PC-9 (cell line): Measurements from ENCODE around the gene SPRED3. TPM values are rescaled to one million over a fixed set of nuclear protein-coding genes. Genes with fewer than 3 reads are reported as not detected.

Experiments used
- BruUV-seq: library from RNA; stranded (reverse); fragments of 400-500 nt; replicated peaks from 2 replicates; lab custom pipeline; 2021; lab: Mats Ljungman, UMichigan
- CTCF ChIA-PET: fragments of 300-600 bp; sonication (Branson Sonifier 250); formaldehyde crosslinking; loops from one replicate; lab custom pipeline; 2022; ENCODE audit warnings: antibody characterized with exemption; lab: Charles Lee
- POLR2A ChIA-PET: fragments of 300-600 bp; sonication (Branson Sonifier 250); formaldehyde crosslinking; loops from one replicate; lab custom pipeline; 2022; ENCODE audit warnings: antibody characterized with exemption; ENCODE audit not compliant: unreplicated experiment; lab: Charles Lee
- DNase-seq, 2 experiments: peaks; one replicate each; pipeline versions ENCODE4 v3.0.0 to v3.0.0-alpha.2; 2015 to 2022; ENCODE audit warnings: mixed read lengths in 1 of 2
- H2AFZ ChIP-seq: fragments of 200-600 bp; sonication (generic); 2 replicates; pipeline ENCODE4 v1.8.1; 2017; ENCODE audit warnings: antibody characterized with exemption
- H3F3A ChIP-seq: fragments of 200-600 bp; sonication (generic); 2 replicates; pipeline ENCODE4 v1.8.1; 2017; ENCODE audit warnings: antibody characterized with exemption, mild to moderate bottlenecking, low read depth; ENCODE audit not compliant: insufficient read depth
- H3K27ac ChIP-seq: fragments of 200-600 bp; sonication (generic); 2 replicates; pipeline ENCODE4 v1.6.1; 2016; ENCODE audit warnings: mixed run types
- H3K27me3 ChIP-seq: fragments of 200-600 bp; sonication (generic); 2 replicates; pipeline ENCODE4 v1.6.1; 2016; ENCODE audit warnings: low read depth, mixed run types; ENCODE audit not compliant: insufficient read depth
- H3K36me3 ChIP-seq: fragments of 200-600 bp; sonication (generic); 2 replicates; pipeline ENCODE4 v1.6.1; 2016; ENCODE audit warnings: low read depth, mixed run types
- H3K4me1 ChIP-seq: fragments of 200-600 bp; sonication (generic); replicated peaks from 2 replicates; pipeline ENCODE4 v1.6.1; 2016; ENCODE audit warnings: mixed run types; ENCODE audit not compliant: insufficient read depth
- H3K4me2 ChIP-seq: fragments of 200-600 bp; sonication (generic); 2 replicates; pipeline ENCODE4 v1.6.1; 2017; ENCODE audit warnings: mixed run types
- H3K4me3 ChIP-seq: fragments of 200-600 bp; sonication (generic); 2 replicates; pipeline ENCODE4 v1.6.1; 2016; ENCODE audit warnings: mixed run types
- H3K79me2 ChIP-seq: fragments of 200-600 bp; sonication (generic); 2 replicates; pipeline ENCODE4 v1.6.1; 2017; ENCODE audit warnings: low read depth, mixed run types
- H3K9me2 ChIP-seq: fragments of 200-600 bp; sonication (generic); 2 replicates; pipeline ENCODE4 v1.8.1; 2017; ENCODE audit warnings: mild to moderate bottlenecking; ENCODE audit not compliant: insufficient read depth
- H3K9me3 ChIP-seq: fragments of 200-600 bp; sonication (generic); 2 replicates; pipeline ENCODE4 v1.8.1; 2016; ENCODE audit warnings: low read depth; ENCODE audit not compliant: insufficient read depth
- H4K20me1 ChIP-seq: fragments of 200-600 bp; sonication (generic); 2 replicates; pipeline ENCODE4 v1.8.1; 2017; ENCODE audit not compliant: insufficient read depth
- CTCF ChIP-seq: fragments of 200-600 bp; sonication (generic); conservative IDR thresholded peaks from 2 replicates; pipeline ENCODE4 v1.6.1; 2017; ENCODE audit warnings: mixed run types, antibody characterized with exemption, mild to moderate bottlenecking, moderate library complexity
- EZH2 ChIP-seq: fragments of 200-600 bp; sonication (generic); IDR thresholded peaks from 2 replicates; pipeline ENCODE4 v1.8.0; 2017; ENCODE audit warnings: antibody characterized with exemption, low read depth
- intact Hi-C: fragments of 100-400 bp; cut with micrococcal nuclease; formaldehyde crosslinking; loops from one replicate; pipeline ENCODE4 v1.10.0; 2022; ENCODE audit not compliant: unreplicated experiment
- total RNA-seq: library from RNA; stranded (reverse); gene quantifications from 2 replicates; pipeline ENCODE4 v1.2.3, GENCODE V29; 2021

The SPRED3 gene
- total RNA-seq, 1 experiment from 2014 or later: 5.4 TPM

- TF ChIP-seq CTCF: no peak
- TF ChIP-seq EZH2: no peak
- Histone ChIP-seq H3K79me2 (no peaks in the 10 kb centered on the region), H3K27ac (no peak overlapping the region), H3K9me3 (no peaks in the 10 kb centered on the region), H3K27me3 (peaks cover 32% of the 10 kb centered on the region), H3F3A (no peaks in the 10 kb centered on the region), H3K36me3 (no peaks in the 10 kb centered on the region), H3K4me1 (no peaks in the 10 kb centered on the region), H2AFZ (no peak overlapping the region), H4K20me1 (no peaks in the 10 kb centered on the region), H3K4me3 (no peak overlapping the region), H3K4me2 (no peak overlapping the region), H3K9me2 (no peaks in the 10 kb centered on the region)
- BruUV-seq: no TSS peak
- ChIA-PET POLR2A (no interaction called here), CTCF (no interaction called here)
- no peak for DNase-seq
- intact Hi-C loops: no loop called here
Measured at GRCh38 chr19:38442736-38443135, 54.2 kb downstream of the SPRED3 start.

GRCh38 chr19:38443458-38443999, 55.0 kb downstream of the SPRED3 start:
- no peaks in the 10 kb centered on the region for H3K79me2 ChIP-seq
- H3K4me1 ChIP-seq: no peaks in the 10 kb centered on the region
- no peak for DNase-seq
- H2AFZ ChIP-seq: no peak overlapping the region
- no peaks in the 10 kb centered on the region for H3K9me3 ChIP-seq
- POLR2A ChIA-PET: no interaction called here
- H3K9me2 ChIP-seq: no peaks in the 10 kb centered on the region
- H3K4me2 ChIP-seq: no peak overlapping the region
- H3K27me3 ChIP-seq: peaks cover 32% of the 10 kb centered on the region
- H3F3A ChIP-seq: no peaks in the 10 kb centered on the region
- H3K4me3 ChIP-seq: no peak overlapping the region
- H3K36me3 ChIP-seq: no peaks in the 10 kb centered on the region
- no peak overlapping the region for H3K27ac ChIP-seq
- no peak for TF ChIP-seq EZH2
- no peak for TF ChIP-seq CTCF
- H4K20me1 ChIP-seq: no peaks in the 10 kb centered on the region
- CTCF ChIA-PET: no interaction called here
- intact Hi-C loops: no loop called here
- no TSS peak for BruUV-seq

GRCh38 chr19:38444026-38444425, 55.5 kb downstream of the SPRED3 start:
- POLR2A ChIA-PET: no interaction called here
- no peak for DNase-seq
- CTCF ChIA-PET: no interaction called here
- H3K9me3 ChIP-seq: no peaks in the 10 kb centered on the region
- TF ChIP-seq EZH2 (no peak), CTCF (no peak)
- H3K27ac ChIP-seq: no peak overlapping the region
- H4K20me1 ChIP-seq: no peaks in the 10 kb centered on the region
- H2AFZ ChIP-seq: no peak overlapping the region
- H3K9me2 ChIP-seq: no peaks in the 10 kb centered on the region
- no peak overlapping the region for H3K4me3 ChIP-seq
- peaks cover 35% of the 10 kb centered on the region for H3K27me3 ChIP-seq
- no TSS peak for BruUV-seq
- H3K4me2 ChIP-seq: no peak overlapping the region
- H3K4me1 ChIP-seq: no peaks in the 10 kb centered on the region
- H3F3A ChIP-seq: no peaks in the 10 kb centered on the region
- H3K36me3 ChIP-seq: no peaks in the 10 kb centered on the region
- no peaks in the 10 kb centered on the region for H3K79me2 ChIP-seq
- intact Hi-C loops: no loop called here
